K562 (cell line): Measurements from ENCODE around the gene PREX1. TPM values are rescaled to one million over a fixed set of nuclear protein-coding genes. Genes with fewer than 3 reads are reported as not detected.

Experiments used
- BCOR ChIP-seq: fragments of 450-650 bp; IDR thresholded peaks from 2 replicates; pipeline ENCODE4 v1.6.1; 2016
- CBX1 ChIP-seq: sonication (generic); IDR thresholded peaks from 2 replicates; pipeline ENCODE4 v1.6.1; 2016; ENCODE audit warnings: antibody characterized with exemption, low read depth, mild to moderate bottlenecking
- CHD7 ChIP-seq: fragments of 200-600 bp; sonication (generic); IDR thresholded peaks from one replicate; pipeline ENCODE4 v1.6.1; 2012; ENCODE audit warnings: mild to moderate bottlenecking, low read depth, low read length, inconsistent platforms
- HMG20B ChIP-seq: fragments of 250-450 bp; sonication (Bioruptor Pico); IDR thresholded peaks from 2 replicates; pipeline ENCODE4 v1.5.0; 2021; ENCODE audit warnings: mild to moderate bottlenecking
- polyA plus RNA-seq, 8 experiments: library from polyadenylated mRNA; depleted of rRNA in 4 of 8; stranded (reverse) in 5 of 8; unstranded in 3 of 8; fragments of >200 nt; fragmentation: Nextera tagmentation in 2 of 8; fragmentation: Illumina TruSeq in 1 of 8; extraction: Ambion mirVana in 2 of 8; extraction: Trizol in 1 of 8; gene quantifications; 2 replicates each; pipeline versions ENCODE4 v1.2.1 to v1.2.3, GENCODE V29; 2011 to 2014; ENCODE audit warnings: inconsistent platforms in 1 of 8, missing spikeins in 1 of 8
- total RNA-seq, 7 experiments: library from RNA; depleted of rRNA in 6 of 7; stranded (reverse); fragments of >200 nt in 6 of 7; fragmentation: Illumina TruSeq in 2 of 7; extraction: Trizol in 2 of 7; gene quantifications; 2 replicates each; pipeline versions ENCODE4 v1.2.1 to v1.2.3, GENCODE V29; 2011 to 2021; ENCODE audit warnings: low replicate concordance in 1 of 7

Gene PREX1
- total and polyA plus RNA-seq, 9 of the 15 experiments (the other 6 are each of a cell fraction or from before 2014, with no cell fraction given), result 0.37 to 10.4 (median 4.8) TPM

- TF ChIP-seq CHD7 (no peak), HMG20B (no peak), BCOR (no peak), CBX1 (no peak)
These were observed 22.5 kb downstream of the PREX1 start (continued) for GRCh38 chr20:48805286-48805685.
